Measurements from ENCODE around the gene TTLL5. TPM values are rescaled to one million over a fixed set of nuclear protein-coding genes. Genes with fewer than 3 reads are reported as not detected.

The TTLL5 gene
- total RNA-seq, 3 donors from 2014 or later: 21.9 to 66.6 (median 35.7) TPM

GRCh38 chr14:75661499-75661814 is 411 bp downstream of the TTLL5 start:
- peak overlapping the region; percentile 89 to 97 (median 97) for H3K4me3 ChIP-seq
- no peaks in the 10 kb centered on the region for H3K9me3 ChIP-seq
- intact Hi-C loops (cut with DNase I; ENCODE audit: low total_unique reads): no loop called here
- no peaks in the 10 kb centered on the region for H3K36me3 ChIP-seq
- H3K27me3 ChIP-seq: no peaks in the 10 kb centered on the region
- no peak for DNase-seq (ENCODE audit: low spot score in 2 of 2)
- peak overlapping the region; percentile 96 for H3K27ac ChIP-seq
- H3K4me1 ChIP-seq: no peaks in the 10 kb centered on the region
- TF ChIP-seq, protein P1, sequence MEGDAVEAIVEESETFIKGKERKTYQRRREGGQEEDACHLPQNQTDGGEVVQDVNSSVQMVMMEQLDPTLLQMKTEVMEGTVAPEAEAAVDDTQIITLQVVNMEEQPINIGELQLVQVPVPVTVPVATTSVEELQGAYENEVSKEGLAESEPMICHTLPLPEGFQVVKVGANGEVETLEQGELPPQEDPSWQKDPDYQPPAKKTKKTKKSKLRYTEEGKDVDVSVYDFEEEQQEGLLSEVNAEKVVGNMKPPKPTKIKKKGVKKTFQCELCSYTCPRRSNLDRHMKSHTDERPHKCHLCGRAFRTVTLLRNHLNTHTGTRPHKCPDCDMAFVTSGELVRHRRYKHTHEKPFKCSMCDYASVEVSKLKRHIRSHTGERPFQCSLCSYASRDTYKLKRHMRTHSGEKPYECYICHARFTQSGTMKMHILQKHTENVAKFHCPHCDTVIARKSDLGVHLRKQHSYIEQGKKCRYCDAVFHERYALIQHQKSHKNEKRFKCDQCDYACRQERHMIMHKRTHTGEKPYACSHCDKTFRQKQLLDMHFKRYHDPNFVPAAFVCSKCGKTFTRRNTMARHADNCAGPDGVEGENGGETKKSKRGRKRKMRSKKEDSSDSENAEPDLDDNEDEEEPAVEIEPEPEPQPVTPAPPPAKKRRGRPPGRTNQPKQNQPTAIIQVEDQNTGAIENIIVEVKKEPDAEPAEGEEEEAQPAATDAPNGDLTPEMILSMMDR (IDR thresholded peaks at IDR 0.05): no peak
- peak in 1 of 3 donors; percentile 4 for TF ChIP-seq POLR2AphosphoS5 (IDR thresholded peaks at IDR 0.05)

GRCh38 chr14:75662966-75663365 is 1.9 kb downstream of the TTLL5 start:
- H3K4me3 ChIP-seq: no peak overlapping the region
- no peak for DNase-seq (ENCODE audit: low spot score in 2 of 2)
- H3K27ac ChIP-seq: no peak overlapping the region
- no peaks in the 10 kb centered on the region for H3K4me1 ChIP-seq
- intact Hi-C loops (cut with DNase I; ENCODE audit: low total_unique reads): no loop called here
- H3K9me3 ChIP-seq: no peaks in the 10 kb centered on the region
- no peaks in the 10 kb centered on the region for H3K27me3 ChIP-seq
- H3K36me3 ChIP-seq: no peaks in the 10 kb centered on the region
- TF ChIP-seq POLR2AphosphoS5 (IDR thresholded peaks at IDR 0.05) (no peak), POLR2A (IDR thresholded peaks at IDR 0.05) (no peak)
- TF ChIP-seq, protein P1 (IDR thresholded peaks at IDR 0.05): no peak

- Histone ChIP-seq H3K9me3 (no peaks in the 10 kb centered on the region), H3K36me3 (no peaks in the 10 kb centered on the region), H3K27ac (no peak overlapping the region), H3K4me1 (no peaks in the 10 kb centered on the region), H3K4me3 (no peak overlapping the region), H3K27me3 (no peaks in the 10 kb centered on the region)
- intact Hi-C loops (cut with DNase I; ENCODE audit: low total_unique reads): no loop called here
- no peak for DNase-seq (ENCODE audit: low spot score in 2 of 2)
- TF ChIP-seq POLR2A (IDR thresholded peaks at IDR 0.05) (no peak), POLR2AphosphoS5 (IDR thresholded peaks at IDR 0.05) (no peak)
- TF ChIP-seq, protein P1 (IDR thresholded peaks at IDR 0.05): no peak
Measured at GRCh38 chr14:75667099-75667765, 6.2 kb downstream of the TTLL5 start.

DNA sequence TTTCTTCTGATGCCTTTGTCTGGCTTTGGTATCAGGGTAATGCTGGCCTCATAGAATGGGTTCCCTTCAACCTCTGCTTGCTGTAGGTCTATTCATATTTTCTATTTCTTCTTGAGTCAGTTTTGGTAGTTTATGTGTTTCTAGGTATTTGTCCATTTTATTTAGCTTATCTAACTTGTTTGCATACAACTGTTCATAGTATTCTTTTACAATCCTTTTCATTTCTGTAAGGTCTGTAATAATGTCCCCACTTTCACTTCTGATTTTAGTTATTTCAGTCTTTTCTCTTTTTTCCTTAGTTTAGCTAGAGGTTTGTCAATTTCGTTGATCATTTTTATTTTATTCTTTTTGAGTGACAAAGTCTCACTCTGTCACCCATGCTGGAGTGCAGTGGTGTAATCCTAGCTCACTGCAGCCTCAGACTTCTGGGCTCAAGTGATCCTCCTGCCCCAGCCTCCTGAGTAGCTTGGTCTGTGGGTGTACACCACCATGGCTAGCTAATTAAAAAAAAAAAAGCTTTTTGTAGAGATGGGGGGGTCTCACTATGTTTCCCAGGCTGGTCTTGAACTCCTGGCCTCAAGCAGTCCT is 11.7 kb downstream of the TTLL5 start:
- DNase-seq (ENCODE audit: low spot score in 2 of 2): no peak
- H3K27me3 ChIP-seq: no peaks in the 10 kb centered on the region
- no peak for TF ChIP-seq POLR2AphosphoS5 (IDR thresholded peaks at IDR 0.05)
- no peak for TF ChIP-seq POLR2A (IDR thresholded peaks at IDR 0.05)
- TF ChIP-seq, protein P1 (IDR thresholded peaks at IDR 0.05): no peak
- H3K4me3 ChIP-seq: no peak overlapping the region
- H3K9me3 ChIP-seq: no peaks in the 10 kb centered on the region
- no peak overlapping the region for H3K27ac ChIP-seq
- no peaks in the 10 kb centered on the region for H3K36me3 ChIP-seq
- H3K4me1 ChIP-seq: no peaks in the 10 kb centered on the region
- intact Hi-C loops (cut with DNase I; ENCODE audit: low total_unique reads): no loop called here

DNA sequence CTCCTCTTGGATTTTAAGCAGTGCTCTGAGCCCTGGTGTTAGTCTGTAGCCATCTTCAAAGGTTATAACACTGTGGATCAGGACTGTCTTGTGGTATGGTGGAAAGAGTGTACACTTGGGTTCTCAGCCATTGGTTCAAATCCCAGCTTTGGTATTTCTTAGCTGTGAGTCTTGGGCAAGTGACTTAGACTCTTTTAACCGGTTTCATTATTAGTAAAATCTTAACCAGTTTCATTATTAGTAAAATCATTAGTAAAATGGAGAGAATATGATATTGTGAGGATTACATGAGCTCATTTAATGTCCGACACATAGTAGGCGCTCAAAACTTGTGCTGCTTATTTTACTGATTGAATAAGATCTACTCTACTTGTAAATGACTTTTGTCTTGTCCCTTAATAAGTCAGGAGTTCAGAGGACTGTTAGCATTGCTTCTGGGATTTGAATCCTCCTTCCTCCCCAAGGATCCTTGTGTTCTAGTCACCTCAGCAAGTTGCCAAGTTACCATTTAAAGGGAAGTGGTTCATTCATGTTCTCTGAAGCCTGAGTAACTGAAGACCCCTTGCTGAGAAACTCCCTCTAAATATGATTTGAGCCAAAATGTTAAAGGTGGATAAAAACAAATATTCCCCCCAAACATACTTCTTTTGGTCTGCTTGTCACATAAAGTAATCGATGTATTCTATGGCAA is 12.4 kb downstream of the TTLL5 start:
- no peak overlapping the region for H3K4me3 ChIP-seq
- DNase-seq (ENCODE audit: low spot score in 2 of 2): no peak
- TF ChIP-seq POLR2AphosphoS5 (IDR thresholded peaks at IDR 0.05): no peak
- TF ChIP-seq POLR2A (IDR thresholded peaks at IDR 0.05): no peak
- TF ChIP-seq, protein P1 (IDR thresholded peaks at IDR 0.05): no peak
- H3K9me3 ChIP-seq: no peaks in the 10 kb centered on the region
- no peaks in the 10 kb centered on the region for H3K4me1 ChIP-seq
- H3K27me3 ChIP-seq: no peaks in the 10 kb centered on the region
- no peak overlapping the region for H3K27ac ChIP-seq
- H3K36me3 ChIP-seq: no peaks in the 10 kb centered on the region
- intact Hi-C loops (cut with DNase I; ENCODE audit: low total_unique reads): no loop called here
